ENCODE measurements around the gene CFAP74. TPM values are rescaled to one million over a fixed set of nuclear protein-coding genes. Genes with fewer than 3 reads are reported as not detected.

The CFAP74 gene
- total RNA-seq, 1 donor from 2014 or later: 0.35 TPM

- no peak overlapping the region for H3K27ac ChIP-seq
- H3K4me1 ChIP-seq: peaks cover 14% of the 10 kb centered on the region
- H3K36me3 ChIP-seq: no peaks in the 10 kb centered on the region
- H3K4me3 ChIP-seq: no peak overlapping the region
- peaks cover 58% of the 10 kb centered on the region for H3K27me3 ChIP-seq
- no peak for TF ChIP-seq CTCF (IDR thresholded peaks at IDR 0.05)
- ATAC-seq (no peak), DNase-seq (no peak)
- intact Hi-C loops (cut with DNase I): no loop called here
- no peaks in the 10 kb centered on the region for H3K9me3 ChIP-seq
Measured at GRCh38 chr1:2023187-2023586, 19.6 kb upstream of the CFAP74 start.

- Histone ChIP-seq H3K4me3 (no peak overlapping the region), H3K4me1 (peaks cover 14% of the 10 kb centered on the region), H3K9me3 (no peaks in the 10 kb centered on the region), H3K27me3 (peaks cover 60% of the 10 kb centered on the region), H3K27ac (no peak overlapping the region), H3K36me3 (no peaks in the 10 kb centered on the region)
- intact Hi-C loops (cut with DNase I): no loop called here
- ATAC-seq: no peak
- no peak for TF ChIP-seq CTCF (IDR thresholded peaks at IDR 0.05)
- no peak for DNase-seq
Measured at GRCh38 chr1:2022063-2022770, 18.6 kb upstream of the CFAP74 start.

- Histone ChIP-seq H3K36me3 (no peaks in the 10 kb centered on the region), H3K9me3 (no peaks in the 10 kb centered on the region), H3K27me3 (peaks cover 60% of the 10 kb centered on the region), H3K27ac (no peak overlapping the region), H3K4me3 (no peak overlapping the region), H3K4me1 (peaks cover 14% of the 10 kb centered on the region)
- DNase-seq: no peak
- no peak for ATAC-seq
- intact Hi-C loops (cut with DNase I): no loop called here
- TF ChIP-seq CTCF (IDR thresholded peaks at IDR 0.05): no peak
Measured at GRCh38 chr1:2021550-2021949, 18.0 kb upstream of the CFAP74 start.

- peaks cover 5% of the 10 kb centered on the region for H3K4me1 ChIP-seq
- ATAC-seq (no peak), DNase-seq (no peak)
- no peak overlapping the region for H3K4me3 ChIP-seq
- TF ChIP-seq CTCF (IDR thresholded peaks at IDR 0.05): no peak
- intact Hi-C loops (cut with DNase I): no loop called here
- no peaks in the 10 kb centered on the region for H3K36me3 ChIP-seq
- H3K27ac ChIP-seq: no peak overlapping the region
- H3K27me3 ChIP-seq: peaks cover 63% of the 10 kb centered on the region
- no peaks in the 10 kb centered on the region for H3K9me3 ChIP-seq
Measured at GRCh38 chr1:2020310-2020655, 16.7 kb upstream of the CFAP74 start.

- TF ChIP-seq CTCF (IDR thresholded peaks at IDR 0.05): no peak
- H3K27me3 ChIP-seq: peaks cover 65% of the 10 kb centered on the region
- peak overlapping the region; percentile 14 for H3K4me3 ChIP-seq
- no peaks in the 10 kb centered on the region for H3K36me3 ChIP-seq
- no peak for DNase-seq
- ATAC-seq: peak; percentile 25
- intact Hi-C loops (cut with DNase I): no loop called here
- no peak overlapping the region for H3K27ac ChIP-seq
- peaks cover 5% of the 10 kb centered on the region for H3K4me1 ChIP-seq
- H3K9me3 ChIP-seq: no peaks in the 10 kb centered on the region
Measured at GRCh38 chr1:2019571-2020309, 16.2 kb upstream of the CFAP74 start.
